Liver (tissue), 9 donors: ENCODE results near the gene CHDH. TPM values are rescaled to one million over a fixed set of nuclear protein-coding genes. Genes with fewer than 3 reads are reported as not detected.

ENCODE experiments used
- DNase-seq: peaks from one replicate; pipeline ENCODE4 v3.0.0-alpha.2; 2017; ENCODE audit warnings: low spot score
- H3K27ac ChIP-seq, 2 donors: one replicate each; pipeline ENCODE4 v1.7.0; 2013; ENCODE audit warnings: inconsistent platforms in 2 of 2, low read length in 2 of 2, control low read depth in 1 of 2, low read depth in 1 of 2, mild to moderate bottlenecking in 1 of 2
- H3K27me3 ChIP-seq, 4 donors: one replicate each; pipeline versions ENCODE4 v1.6.1 to v1.7.0; 2013; ENCODE audit warnings: low read length in 3 of 4, inconsistent platforms in 1 of 4, mild to moderate bottlenecking in 1 of 4, moderate library complexity in 1 of 4; ENCODE audit not compliant: control insufficient read depth in 4 of 4, insufficient read depth in 4 of 4
- H3K36me3 ChIP-seq, 4 donors: one replicate each; pipeline versions ENCODE4 v1.6.1 to v1.7.0; 2013; ENCODE audit warnings: low read length in 3 of 4, mild to moderate bottlenecking in 3 of 4, low read depth in 1 of 4, moderate library complexity in 1 of 4; ENCODE audit not compliant: control insufficient read depth in 4 of 4, insufficient read depth in 3 of 4
- H3K4me1 ChIP-seq, 4 donors: one replicate each; pipeline versions ENCODE4 v1.6.1 to v1.7.0; 2013; ENCODE audit warnings: low read length in 3 of 4, mild to moderate bottlenecking in 3 of 4, moderate library complexity in 1 of 4; ENCODE audit not compliant: control insufficient read depth in 4 of 4, insufficient read depth in 4 of 4
- H3K4me3 ChIP-seq, 3 donors: one replicate each; pipeline versions ENCODE4 v1.6.1 to v1.7.0; 2013; ENCODE audit warnings: low read length in 3 of 3, control low read depth in 1 of 3, low read depth in 1 of 3, mild to moderate bottlenecking in 1 of 3
- H3K9ac ChIP-seq, 2 donors: one replicate each; pipeline ENCODE4 v1.7.0; 2013; ENCODE audit warnings: low read length in 2 of 2, mild to moderate bottlenecking in 2 of 2, moderate library complexity in 2 of 2, control low read depth in 1 of 2, low read depth in 1 of 2
- H3K9me3 ChIP-seq, 4 donors: one replicate each; pipeline versions ENCODE4 v1.6.1 to v1.7.0; 2013; ENCODE audit warnings: low read length in 3 of 4; ENCODE audit not compliant: control insufficient read depth in 4 of 4
- ATF3 ChIP-seq: IDR thresholded peaks from 2 replicates; pipeline ENCODE4 v1.6.1; 2016; ENCODE audit warnings: antibody characterized with exemption
- CTCF ChIP-seq: fragments of 150-350 bp; IDR thresholded peaks from 2 replicates; pipeline ENCODE4 v1.5.1; 2017; ENCODE audit warnings: improper control_type of control experiment, low read depth, low read length; ENCODE audit not compliant: missing input control
- EGR1 ChIP-seq, 2 donors: IDR thresholded peaks; 2 replicates each; pipeline ENCODE4 v1.6.1; 2016 to 2018; ENCODE audit warnings: antibody characterized with exemption in 2 of 2, low read depth in 2 of 2
- FOXA1 ChIP-seq: IDR thresholded peaks from 2 replicates; pipeline ENCODE4 v1.6.1; 2016; ENCODE audit warnings: antibody characterized with exemption
- FOXA2 ChIP-seq: IDR thresholded peaks from 2 replicates; pipeline ENCODE4 v1.6.1; 2016; ENCODE audit warnings: antibody characterized with exemption
- GABPA ChIP-seq, 2 donors: IDR thresholded peaks in 1 of 2; conservative IDR thresholded peaks in 1 of 2; 2 replicates each; pipeline ENCODE4 v1.6.1; 2016; ENCODE audit warnings: antibody characterized with exemption in 2 of 2, mild to moderate bottlenecking in 1 of 2, moderate library complexity in 1 of 2
- HNF4A ChIP-seq, 2 donors: conservative IDR thresholded peaks; 2 replicates each; pipeline ENCODE4 v1.6.1; 2016; ENCODE audit warnings: antibody characterized with exemption in 2 of 2, mild to moderate bottlenecking in 2 of 2
- HNF4G ChIP-seq: IDR thresholded peaks from 2 replicates; pipeline ENCODE4 v1.6.1; 2016; ENCODE audit warnings: antibody characterized with exemption
- JUND ChIP-seq, 2 donors: IDR thresholded peaks; 2 replicates each; pipeline ENCODE4 v1.6.1; 2016; ENCODE audit warnings: antibody characterized with exemption in 2 of 2
- MAX ChIP-seq: IDR thresholded peaks from 2 replicates; pipeline ENCODE4 v1.6.1; 2016; ENCODE audit warnings: antibody characterized with exemption
- NR2F2 ChIP-seq: IDR thresholded peaks from 2 replicates; pipeline ENCODE4 v1.6.1; 2016; ENCODE audit warnings: antibody characterized with exemption
- RAD21 ChIP-seq, 2 donors: IDR thresholded peaks; 2 replicates each; pipeline ENCODE4 v1.6.1; 2016; ENCODE audit warnings: antibody characterized with exemption in 2 of 2, mild to moderate bottlenecking in 2 of 2
- REST ChIP-seq: IDR thresholded peaks from 2 replicates; pipeline ENCODE4 v1.6.1; 2016; ENCODE audit warnings: antibody characterized with exemption, mild to moderate bottlenecking
- RXRA ChIP-seq, 2 donors: IDR thresholded peaks; 2 replicates each; pipeline ENCODE4 v1.6.1; 2017 to 2018; ENCODE audit warnings: antibody characterized with exemption in 2 of 2, mild to moderate bottlenecking in 1 of 2
- SP1 ChIP-seq: IDR thresholded peaks from 2 replicates; pipeline ENCODE4 v1.6.1; 2018; ENCODE audit warnings: antibody characterized with exemption, mild to moderate bottlenecking
- TAF1 ChIP-seq: conservative IDR thresholded peaks from 2 replicates; pipeline ENCODE4 v1.6.1; 2016; ENCODE audit warnings: antibody characterized with exemption, mild to moderate bottlenecking
- YY1 ChIP-seq: IDR thresholded peaks from 2 replicates; pipeline ENCODE4 v1.6.1; 2016; ENCODE audit warnings: antibody characterized with exemption, mild to moderate bottlenecking
- ZBTB33 ChIP-seq: IDR thresholded peaks from 2 replicates; pipeline ENCODE4 v1.6.1; 2016; ENCODE audit warnings: antibody characterized with exemption
- WGBS: extraction: QIAGEN DNeasy Blood & Tissue Kit; methylation state at CpG from one replicate; pipeline ENCODE4 v1.1.7; 2013; 5-methylcytosine and 5-hydroxymethylcytosine counted together
- polyA plus RNA-seq, 2 donors: library from polyadenylated mRNA; stranded (reverse) in 1 of 2; unstranded in 1 of 2; fragments of 200-250 nt in 1 of 2; fragments of >200 nt in 1 of 2; fragmentation: Nextera tagmentation in 1 of 2; extraction: Ambion mirVana in 1 of 2; gene quantifications; one replicate each; pipeline versions ENCODE4 v1.2.1 to v1.2.3, GENCODE V29; 2013 to 2015
- total RNA-seq, 2 donors: library from RNA; depleted of rRNA; stranded (reverse); fragments of >200 nt; gene quantifications; one replicate each; pipeline ENCODE4 v1.2.3, GENCODE V29; 2014
- donor health status: healthy.
- donor health status: healthy.
- donor health status: healthy.
- donor health status: healthy.
- donor health status: healthy.

The CHDH gene
- total and polyA plus RNA-seq, 4 donors, result 9.1 to 34.0 (median 21.2) TPM

- H3K9ac ChIP-seq, result no peak overlapping the region
- TF ChIP-seq FOXA2, result no peak
- TF ChIP-seq ATF3, result no peak
- TF ChIP-seq YY1, result no peak
- no peak for TF ChIP-seq EGR1 (IDR thresholded peaks at IDR 0.05; ENCODE audit: low read depth in 2 of 2)
- TF ChIP-seq FOXA1, result no peak
- TF ChIP-seq TAF1, result no peak
- TF ChIP-seq RXRA (IDR thresholded peaks at IDR 0.05), result no peak
- peaks cover 4 to 32% (median 28%) of the 10 kb centered on the region in 4 donors for H3K36me3 ChIP-seq
- 98% methylated on average over 11 of the region's 11 CpGs for WGBS
- H3K27ac ChIP-seq, result no peak overlapping the region
- peaks cover 4 to 11% (median 9%) of the 10 kb centered on the region in 4 donors for H3K4me1 ChIP-seq
- H3K27me3 ChIP-seq, result no peaks in the 10 kb centered on the region
- no peak overlapping the region for H3K4me3 ChIP-seq
- no peaks in the 10 kb centered on the region for H3K9me3 ChIP-seq
- DNase-seq, result no peak
These were observed 38.4 kb upstream of the CHDH start for GRCh38 chr3:53884623-53885022.

- H3K4me3 ChIP-seq, result no peak overlapping the region
- H3K27me3 ChIP-seq, result no peaks in the 10 kb centered on the region
- no peak overlapping the region for H3K9ac ChIP-seq
- no peak for DNase-seq
- peaks cover 4 to 11% (median 9%) of the 10 kb centered on the region in 4 donors for H3K4me1 ChIP-seq
- no peaks in the 10 kb centered on the region for H3K9me3 ChIP-seq
- no peak overlapping the region for H3K27ac ChIP-seq
- H3K36me3 ChIP-seq, result peaks cover 5 to 47% (median 43%) of the 10 kb centered on the region in 4 donors
- 93% methylated on average over 4 of the region's 4 CpGs for WGBS
- no peak for TF ChIP-seq ATF3
- no peak for TF ChIP-seq SP1
- no peak for TF ChIP-seq YY1
- TF ChIP-seq JUND (IDR thresholded peaks at IDR 0.05), result no peak
- TF ChIP-seq NR2F2, result no peak
- no peak for TF ChIP-seq TAF1
- TF ChIP-seq EGR1 (IDR thresholded peaks at IDR 0.05; ENCODE audit: low read depth in 2 of 2), result no peak
- no peak for TF ChIP-seq RAD21 (IDR thresholded peaks at IDR 0.05)
- no peak for TF ChIP-seq GABPA (IDR thresholded peaks at IDR 0.05 in 1 of 2, conservative IDR thresholded peaks at IDR 0.05 in 1 of 2)
- TF ChIP-seq REST, result no peak
- TF ChIP-seq CTCF, result no peak
- TF ChIP-seq HNF4G, result no peak
- TF ChIP-seq HNF4A (conservative IDR thresholded peaks at IDR 0.05), result no peak
- no peak for TF ChIP-seq ZBTB33
- no peak for TF ChIP-seq RXRA (IDR thresholded peaks at IDR 0.05)
- no peak for TF ChIP-seq FOXA2
- TF ChIP-seq MAX, result no peak
These were observed 36.8 kb upstream of the CHDH start for GRCh38 chr3:53883008-53883407.
